Epithelial cell of esophagus (primary cell): ENCODE data around the gene ABLIM1.

Experiments
- DNase-seq: peaks from one replicate; pipeline ENCODE4 v3.0.0; 2010; ENCODE audit warnings: low read depth
- H3K4me3 ChIP-seq: 2 replicates; pipeline ENCODE4 v1.5.1; 2011; ENCODE audit warnings: mild to moderate bottlenecking, low read length, control low read depth
- TF ChIP-seq, protein P1 (sequence below): IDR thresholded peaks from 2 replicates; pipeline ENCODE4 v1.5.1; 2011; ENCODE audit warnings: low read depth, mild to moderate bottlenecking, low read length, control low read depth, inconsistent platforms; ENCODE audit not compliant: insufficient read depth; ENCODE audit errors: missing control alignments

The ABLIM1 gene

DNA sequence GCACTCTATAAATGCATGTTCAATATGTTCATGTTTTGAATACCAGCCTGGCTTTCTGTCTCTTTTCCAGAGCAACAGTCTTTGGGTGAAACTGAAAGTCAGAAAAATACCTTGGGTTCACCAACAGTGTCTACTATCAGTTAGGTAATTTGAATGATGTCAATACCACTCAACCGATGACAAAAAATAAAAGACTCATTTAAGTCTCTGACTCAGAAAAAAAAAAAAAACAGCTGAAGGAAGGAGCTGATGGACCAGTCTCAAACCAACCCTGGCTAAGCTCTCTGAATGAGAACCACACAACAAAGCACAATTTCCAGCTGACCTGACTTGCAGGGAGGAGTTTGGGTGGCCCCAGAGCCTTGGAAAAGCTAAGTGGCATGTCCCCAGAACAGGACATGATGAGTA, 42.5 kb downstream of the ABLIM1 start:
- peak; percentile 53 for DNase-seq

DNA sequence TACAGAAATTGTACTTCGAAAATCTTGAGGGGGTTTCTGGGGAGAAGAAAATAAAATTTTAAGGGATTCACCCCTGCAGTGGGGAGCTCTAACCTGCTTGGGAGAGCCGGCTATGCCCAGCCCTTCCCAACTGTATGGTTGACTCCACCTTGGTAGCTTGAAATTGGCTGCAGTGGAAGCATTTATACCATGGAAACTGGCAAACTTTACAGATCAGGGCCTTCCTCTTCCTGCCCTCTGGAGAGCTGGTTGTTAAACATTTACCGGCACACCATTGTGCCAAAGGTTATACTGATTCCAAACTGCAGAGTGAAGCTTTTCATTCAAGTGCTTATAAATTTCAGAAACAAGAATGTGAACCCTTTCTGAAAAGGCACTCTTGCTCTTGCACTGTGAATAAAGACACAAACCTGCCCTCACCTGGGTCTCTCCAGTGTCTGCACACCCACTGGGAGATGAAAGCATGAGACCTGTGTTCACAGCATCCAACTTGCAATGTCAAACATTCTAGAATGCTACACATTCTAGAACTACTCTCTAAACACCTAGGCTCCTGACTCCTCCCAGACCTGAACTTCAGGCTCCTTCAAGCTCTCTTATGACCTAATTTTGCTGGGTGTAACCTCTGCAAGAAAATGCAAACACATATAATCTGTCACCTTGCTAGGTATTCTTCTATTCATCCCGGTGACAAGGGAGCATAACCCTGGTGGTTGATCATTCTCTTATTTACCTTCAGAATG, 44.7 kb downstream of the ABLIM1 start:
- peak; percentile 48 for DNase-seq
- H3K4me3 ChIP-seq, result no peak overlapping the region
- TF ChIP-seq, protein P1, sequence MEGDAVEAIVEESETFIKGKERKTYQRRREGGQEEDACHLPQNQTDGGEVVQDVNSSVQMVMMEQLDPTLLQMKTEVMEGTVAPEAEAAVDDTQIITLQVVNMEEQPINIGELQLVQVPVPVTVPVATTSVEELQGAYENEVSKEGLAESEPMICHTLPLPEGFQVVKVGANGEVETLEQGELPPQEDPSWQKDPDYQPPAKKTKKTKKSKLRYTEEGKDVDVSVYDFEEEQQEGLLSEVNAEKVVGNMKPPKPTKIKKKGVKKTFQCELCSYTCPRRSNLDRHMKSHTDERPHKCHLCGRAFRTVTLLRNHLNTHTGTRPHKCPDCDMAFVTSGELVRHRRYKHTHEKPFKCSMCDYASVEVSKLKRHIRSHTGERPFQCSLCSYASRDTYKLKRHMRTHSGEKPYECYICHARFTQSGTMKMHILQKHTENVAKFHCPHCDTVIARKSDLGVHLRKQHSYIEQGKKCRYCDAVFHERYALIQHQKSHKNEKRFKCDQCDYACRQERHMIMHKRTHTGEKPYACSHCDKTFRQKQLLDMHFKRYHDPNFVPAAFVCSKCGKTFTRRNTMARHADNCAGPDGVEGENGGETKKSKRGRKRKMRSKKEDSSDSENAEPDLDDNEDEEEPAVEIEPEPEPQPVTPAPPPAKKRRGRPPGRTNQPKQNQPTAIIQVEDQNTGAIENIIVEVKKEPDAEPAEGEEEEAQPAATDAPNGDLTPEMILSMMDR, result no peak

More for the DNA sequence above, 42.5 kb downstream of the ABLIM1 start:
- TF ChIP-seq, protein P1, result no peak
- H3K4me3 ChIP-seq, result no peak overlapping the region

DNA sequence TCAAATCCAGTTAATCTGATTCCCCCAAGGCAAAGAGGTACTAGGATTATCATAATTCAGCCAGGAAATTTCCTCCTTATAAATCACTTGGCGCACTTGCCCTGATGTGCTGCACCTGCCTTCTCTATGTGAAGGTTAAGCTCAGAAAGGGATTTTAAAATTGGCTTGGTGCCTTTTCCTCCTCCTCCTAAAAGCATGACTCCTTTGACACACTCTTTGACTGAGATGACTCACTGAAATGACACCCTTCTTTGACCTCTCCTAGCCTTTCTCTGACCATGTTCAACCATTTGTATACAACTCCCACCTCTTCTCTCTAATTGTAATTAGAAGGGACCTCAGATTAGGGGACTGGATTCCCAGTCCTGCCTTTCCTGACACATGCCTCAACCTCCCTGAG, 46.5 kb downstream of the ABLIM1 start:
- TF ChIP-seq, protein P1, result no peak
- H3K4me3 ChIP-seq, result no peak overlapping the region
- no peak for DNase-seq

DNA sequence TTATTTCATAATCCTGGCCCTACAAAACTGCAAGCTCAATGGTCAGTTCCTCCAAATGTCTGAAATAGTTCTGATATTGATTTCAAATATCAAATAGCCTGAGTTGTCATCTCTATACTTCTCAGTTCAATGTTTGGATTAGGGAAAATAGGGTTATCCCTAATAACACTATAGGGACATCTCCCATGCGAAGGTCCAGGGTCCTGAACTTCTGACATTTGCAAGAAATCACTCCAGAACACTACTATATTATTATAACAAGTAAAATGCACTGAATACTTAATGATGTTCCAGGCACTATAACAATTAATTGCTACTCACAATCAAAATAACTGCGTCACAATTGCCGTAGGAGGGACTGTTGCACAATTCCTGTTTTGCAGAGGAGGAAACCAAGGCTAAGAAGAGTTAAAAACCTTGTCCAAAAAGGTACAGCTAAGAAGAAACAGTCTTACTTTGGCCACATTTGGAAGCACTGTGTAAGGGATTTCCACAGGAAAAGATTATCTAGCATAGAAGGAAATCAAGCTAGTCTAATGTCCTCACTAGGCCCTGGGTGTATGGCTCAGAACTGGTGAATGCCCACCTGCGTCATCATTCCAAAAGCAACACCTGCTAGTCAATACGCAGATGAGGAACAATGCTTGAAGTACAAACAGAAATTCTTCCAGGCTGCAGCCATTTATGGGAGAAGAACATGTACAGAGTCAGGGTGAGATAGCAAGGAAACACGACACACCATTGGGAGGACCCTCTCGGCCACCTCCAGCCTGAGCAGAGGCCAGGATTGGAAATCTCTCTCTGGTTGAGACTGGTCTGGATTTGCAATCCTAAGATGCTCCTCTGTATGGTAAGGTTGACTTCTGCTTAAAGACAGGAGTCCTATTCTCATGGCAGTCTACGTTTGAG, 48.3 kb downstream of the ABLIM1 start:
- no peak for DNase-seq
- TF ChIP-seq, protein P1, result no peak
- H3K4me3 ChIP-seq, result no peak overlapping the region

DNA sequence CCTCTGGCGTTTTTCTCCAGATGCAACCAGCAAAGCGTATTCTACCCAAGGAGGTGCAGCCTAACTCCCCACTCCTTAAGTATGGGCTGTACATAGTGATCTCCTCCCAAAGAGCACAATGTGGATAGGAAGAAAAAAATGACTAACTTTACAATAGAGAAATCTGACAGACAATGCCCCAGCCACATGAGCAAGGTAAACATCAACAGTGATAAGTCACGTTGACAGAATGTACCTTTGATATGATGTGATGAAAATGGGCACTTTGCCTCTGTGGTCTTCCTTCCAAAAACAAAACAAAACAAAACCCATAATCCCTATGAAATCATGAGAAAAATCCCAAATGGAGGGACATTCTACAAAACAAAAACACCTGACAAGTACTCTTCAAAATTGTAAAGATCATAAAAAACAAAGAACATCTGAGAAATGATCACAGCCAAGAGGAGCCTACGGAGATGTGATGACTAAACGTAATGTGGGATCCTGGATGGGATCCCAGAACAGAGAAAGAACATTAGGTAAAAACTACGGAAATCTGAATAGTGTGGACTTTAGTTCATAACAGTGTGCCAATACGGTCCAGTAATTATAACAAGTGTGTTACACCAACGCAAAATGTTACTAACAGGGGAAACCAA, 50.6 kb downstream of the ABLIM1 start:
- peak; percentile 30 for DNase-seq
- H3K4me3 ChIP-seq, result no peak overlapping the region
- TF ChIP-seq, protein P1, result no peak

DNA sequence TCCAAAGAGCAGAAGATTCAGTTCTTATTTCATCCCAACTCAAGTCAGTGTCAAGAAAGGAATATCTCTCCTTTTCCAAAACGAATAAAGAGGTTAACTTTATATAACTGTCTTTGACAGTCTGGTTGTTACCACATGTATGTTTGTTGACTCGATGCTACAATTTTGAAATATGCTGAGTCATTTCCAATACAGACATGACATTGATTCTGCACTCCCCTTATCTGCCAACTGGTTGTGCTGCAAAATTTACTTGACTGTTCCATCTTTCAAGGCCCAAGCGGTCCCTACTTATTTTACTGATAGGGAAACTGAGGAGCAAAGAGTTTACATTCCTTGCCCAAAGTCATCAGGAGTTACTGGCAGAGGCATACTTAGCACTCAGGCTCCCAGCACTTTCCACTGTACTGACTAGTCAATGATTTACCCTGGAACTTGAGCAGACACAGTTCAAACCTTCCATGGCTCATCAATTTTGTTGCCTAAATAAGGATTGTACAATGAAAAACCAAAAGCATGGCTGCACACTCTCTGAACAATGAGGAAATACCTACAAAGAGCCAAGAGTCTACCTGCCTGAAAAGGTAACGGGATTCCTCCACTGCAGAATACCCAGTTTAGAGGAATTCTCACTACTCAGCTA, 52.8 kb downstream of the ABLIM1 start:
- DNase-seq, result peak; percentile 36
- no peak overlapping the region for H3K4me3 ChIP-seq
- TF ChIP-seq, protein P1, result no peak
